HG03558 (cell line): ENCODE measurements around the gene MYO1D.

ENCODE experiments used
- ATAC-seq: cut with Tn5 transposase; IDR thresholded peaks from one replicate; pipeline ENCODE4 v1.9.1; 2021; ENCODE audit warnings: moderate number of reproducible peaks; ENCODE audit not compliant: unreplicated experiment; ENCODE audit errors: extremely low read depth

MYO1D gene

GRCh38 chr17:32861981-32862380 is 14.9 kb downstream of the MYO1D start:
- no peak for ATAC-seq

DNA sequence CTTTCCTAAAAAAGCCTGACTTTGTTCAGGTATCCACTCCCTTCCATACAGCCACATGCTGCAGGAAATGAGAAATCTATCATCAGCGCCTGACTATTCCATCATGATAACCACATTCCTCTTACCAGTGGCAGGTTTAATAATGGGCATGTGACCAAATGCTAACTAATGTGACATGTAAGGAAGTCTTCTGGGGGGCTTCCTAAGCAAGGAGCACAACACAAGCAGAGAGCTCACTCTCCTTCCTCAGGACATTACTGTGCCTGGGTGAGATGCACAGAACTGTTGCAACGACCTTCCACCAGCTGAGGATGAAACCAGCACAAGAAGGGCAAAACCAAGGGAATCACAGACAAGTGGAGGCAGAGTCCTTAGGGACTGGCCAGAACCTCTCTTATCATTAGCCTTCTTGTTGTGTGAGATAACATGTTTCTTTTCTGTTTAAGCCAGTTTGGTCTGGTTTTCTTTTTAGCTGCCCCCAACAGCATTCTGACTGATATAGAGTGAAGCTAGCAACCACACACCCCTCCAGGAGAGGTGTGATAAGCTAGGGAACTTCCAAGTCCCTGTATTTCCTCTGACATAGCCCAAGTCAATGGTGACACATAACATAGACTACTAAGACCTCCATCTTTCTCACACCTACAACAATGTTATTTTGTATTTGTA is 16.9 kb downstream of the MYO1D start:
- ATAC-seq: no peak

DNA sequence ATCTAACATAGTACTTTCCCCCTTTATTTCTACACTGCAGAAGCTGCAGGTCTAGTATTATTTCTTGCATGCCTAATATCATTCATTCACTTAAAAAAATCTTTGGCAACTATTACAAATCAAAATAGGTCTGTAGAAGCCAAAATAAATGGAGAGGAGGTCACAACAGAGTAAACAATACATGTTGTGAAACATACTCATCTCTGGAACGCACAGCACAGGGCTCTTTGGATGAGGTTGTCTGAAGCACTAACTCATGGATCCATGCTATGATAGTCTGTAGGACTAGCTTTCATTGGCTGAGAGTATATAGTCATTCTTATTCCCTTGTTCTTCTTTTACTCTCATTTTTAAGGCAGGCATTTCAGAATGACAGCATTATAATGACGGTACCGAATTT is 21.3 kb downstream of the MYO1D start:
- no peak for ATAC-seq

DNA sequence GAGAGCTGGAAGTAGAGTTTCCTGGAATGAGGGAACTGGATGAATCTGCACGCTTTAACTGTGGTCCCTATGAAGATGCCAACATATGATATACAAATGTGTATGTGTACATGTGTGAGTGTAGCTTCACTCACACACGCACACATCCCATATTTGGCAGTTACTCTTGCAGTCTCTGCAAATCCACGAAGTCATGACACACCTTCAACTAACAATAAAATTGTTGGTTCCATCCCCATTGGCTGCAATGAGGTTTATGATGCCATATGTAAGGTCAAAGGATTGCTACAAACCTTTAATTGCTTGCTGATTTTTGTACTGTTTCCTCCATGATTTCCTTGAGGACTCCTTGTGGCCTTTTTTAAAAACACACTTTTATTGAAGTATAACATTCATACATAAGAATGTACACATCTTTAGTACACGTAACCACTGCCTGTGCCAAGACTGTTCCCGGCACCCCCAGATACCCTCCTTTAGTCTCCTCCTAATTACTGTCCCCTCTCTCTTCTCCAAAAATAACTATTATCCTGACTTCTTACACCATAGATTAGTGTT is 22.0 kb downstream of the MYO1D start:
- no peak for ATAC-seq

DNA sequence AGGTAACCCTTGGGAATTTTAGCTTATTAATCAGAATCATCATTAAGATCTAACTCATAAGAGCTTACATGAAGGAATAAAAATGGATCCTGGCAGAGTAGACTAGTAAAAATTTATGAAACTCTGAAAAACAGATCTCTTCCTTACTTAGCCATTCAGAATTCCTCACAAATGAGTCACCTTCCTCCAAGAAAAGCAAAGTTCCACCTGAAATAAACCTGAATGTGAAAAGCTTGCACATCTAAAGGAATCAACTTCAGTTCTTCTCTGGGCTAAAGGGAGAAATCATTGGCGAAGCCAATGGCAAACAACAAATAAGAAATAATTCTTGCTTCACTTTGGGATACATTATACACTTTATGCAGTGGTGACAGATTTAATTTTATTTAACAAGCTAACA is 22.7 kb downstream of the MYO1D start:
- no peak for ATAC-seq

DNA sequence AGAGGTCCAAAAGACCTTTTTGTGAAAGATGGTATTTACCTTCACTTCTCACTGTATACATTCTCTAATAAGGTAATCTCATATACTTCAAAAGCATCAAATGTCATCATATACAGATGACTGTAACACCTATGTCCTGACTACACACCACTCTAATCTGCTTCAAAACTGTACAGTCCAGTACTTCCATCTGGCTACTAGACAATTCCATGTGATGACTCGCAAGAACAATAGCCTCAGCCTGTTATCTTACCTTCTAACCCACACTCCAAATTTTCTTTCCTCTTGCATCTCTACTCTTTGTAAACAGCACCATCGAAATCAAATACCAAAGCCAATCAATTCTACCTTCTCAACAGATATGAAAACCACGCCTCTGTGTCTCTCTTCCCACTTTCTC is 24.1 kb downstream of the MYO1D start:
- no peak for ATAC-seq

DNA sequence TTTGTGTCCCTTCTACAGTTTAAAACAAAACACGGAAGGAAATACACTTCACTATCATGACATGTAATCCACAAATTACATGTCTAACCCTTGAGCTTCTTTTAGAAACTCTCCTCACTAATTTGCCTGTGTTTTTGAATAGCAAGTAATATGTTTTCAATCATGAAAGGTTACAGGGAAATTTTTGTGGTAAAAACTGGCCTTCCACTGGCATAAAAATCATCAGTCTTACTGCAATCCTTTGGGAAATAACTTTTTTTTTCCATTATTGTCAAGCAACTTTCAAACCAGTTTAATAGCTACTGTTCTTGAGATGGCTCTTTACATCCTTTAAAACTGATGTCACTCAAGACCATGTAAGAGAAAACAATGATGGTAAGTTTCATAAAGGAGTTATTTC is 27.0 kb downstream of the MYO1D start:
- no peak for ATAC-seq

DNA sequence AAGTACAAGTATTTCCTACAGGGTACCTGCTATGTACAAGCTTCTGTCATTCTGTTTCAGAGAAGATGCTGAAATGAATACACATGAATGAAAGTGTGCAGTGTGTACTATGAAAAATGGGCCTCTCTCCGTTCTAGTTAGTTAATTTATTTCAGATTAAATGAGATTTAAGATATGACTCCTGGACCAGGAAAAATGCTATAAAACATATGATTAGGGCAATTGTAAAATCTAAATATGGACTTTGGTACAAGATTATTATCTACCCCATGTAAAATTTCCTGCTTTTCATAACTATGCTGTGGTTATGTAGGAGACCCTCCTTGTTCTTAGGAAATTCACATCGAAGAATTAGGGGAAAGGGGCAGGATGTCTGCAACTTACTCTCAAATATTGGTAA is 28.9 kb downstream of the MYO1D start:
- ATAC-seq: no peak

- ATAC-seq: no peak
These were observed 30.8 kb downstream of the MYO1D start for GRCh38 chr17:32846143-32846542.

GRCh38 chr17:32840241-32840640 is 36.7 kb downstream of the MYO1D start:
- no peak for ATAC-seq

DNA sequence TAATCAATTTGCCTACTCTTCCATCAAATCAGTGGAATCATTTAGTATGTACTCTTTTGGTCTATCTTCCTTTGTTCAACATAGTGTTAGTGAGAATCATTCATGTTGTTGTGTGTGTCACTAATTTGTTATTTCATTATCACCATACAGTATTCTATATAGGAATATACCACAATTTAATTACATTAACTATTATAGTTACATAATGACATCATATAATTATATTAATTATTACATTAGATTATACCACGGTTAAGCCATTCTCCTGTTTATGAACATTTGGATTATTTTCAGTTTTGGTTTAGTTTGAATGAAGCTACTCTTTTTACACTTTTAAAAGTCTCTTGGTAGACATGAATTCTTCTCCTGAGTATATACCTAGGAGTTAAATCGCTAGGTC is 40.4 kb downstream of the MYO1D start:
- no peak for ATAC-seq

DNA sequence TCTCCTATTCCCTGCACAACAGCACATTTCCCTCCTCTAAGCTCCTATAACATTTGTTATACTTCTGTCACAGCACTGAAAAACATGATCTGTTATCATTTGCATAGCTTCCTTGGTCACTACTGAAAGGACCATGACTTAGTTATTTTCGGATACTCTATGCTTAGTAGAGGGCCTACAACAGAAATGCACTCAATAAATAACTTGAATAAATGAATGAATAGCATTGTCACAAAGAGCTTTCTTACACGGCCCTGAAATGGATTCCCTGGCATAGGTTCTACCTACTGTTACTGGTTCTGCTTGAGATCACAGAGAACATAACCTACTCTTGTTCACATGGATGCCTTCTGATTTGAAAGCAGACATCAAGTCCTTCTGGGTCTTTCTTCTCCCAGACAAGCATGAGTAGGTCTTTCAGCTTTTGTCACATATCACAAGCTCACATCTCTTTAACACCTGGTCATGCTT is 41.6 kb downstream of the MYO1D start:
- no peak for ATAC-seq

GRCh38 chr17:32834104-32834503 is 42.8 kb downstream of the MYO1D start:
- ATAC-seq: no peak

- ATAC-seq: no peak
These were observed 43.4 kb downstream of the MYO1D start for GRCh38 chr17:32833526-32833925.

DNA sequence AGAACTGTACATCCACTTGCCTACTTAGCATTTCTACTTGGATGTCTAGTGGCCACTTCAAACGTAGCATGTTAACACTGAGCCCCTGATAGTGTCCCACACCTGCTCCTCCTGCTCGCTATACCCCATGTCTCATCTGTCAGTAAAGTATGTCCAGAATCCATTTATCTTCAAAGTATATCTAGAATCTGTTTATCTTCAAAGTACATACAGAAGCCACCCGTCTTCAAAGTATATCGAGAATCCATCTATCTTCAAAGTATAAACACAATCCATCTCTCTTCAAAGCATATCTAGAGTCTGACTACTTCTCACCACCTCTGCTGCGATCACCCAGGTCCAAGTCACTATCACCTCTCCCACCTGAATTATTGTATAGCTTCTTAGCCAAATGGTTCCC is 43.8 kb downstream of the MYO1D start:
- ATAC-seq: no peak

- no peak for ATAC-seq
These were observed 45.2 kb downstream of the MYO1D start for GRCh38 chr17:32831627-32832243.

DNA sequence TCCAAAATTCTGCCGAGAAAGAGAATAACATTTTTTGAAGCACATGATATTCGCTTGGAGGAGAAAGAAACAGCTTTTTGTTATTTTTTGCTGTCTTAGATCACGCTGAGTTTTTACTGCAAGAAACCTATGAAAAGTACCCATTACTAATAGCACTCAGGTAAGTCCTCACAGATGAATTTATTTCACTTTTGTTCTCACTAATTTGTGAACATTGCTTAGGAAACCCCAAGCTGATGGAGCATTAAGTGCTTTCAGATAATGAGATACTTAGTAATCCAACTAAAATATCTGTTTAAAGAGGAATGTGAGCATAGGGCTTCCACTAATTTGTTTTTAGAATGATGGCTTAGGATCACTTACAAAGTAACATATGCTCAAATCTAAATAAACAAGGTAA is 45.7 kb downstream of the MYO1D start:
- no peak for ATAC-seq

- ATAC-seq: no peak
These were observed 48.1 kb downstream of the MYO1D start for GRCh38 chr17:32828822-32829221.

DNA sequence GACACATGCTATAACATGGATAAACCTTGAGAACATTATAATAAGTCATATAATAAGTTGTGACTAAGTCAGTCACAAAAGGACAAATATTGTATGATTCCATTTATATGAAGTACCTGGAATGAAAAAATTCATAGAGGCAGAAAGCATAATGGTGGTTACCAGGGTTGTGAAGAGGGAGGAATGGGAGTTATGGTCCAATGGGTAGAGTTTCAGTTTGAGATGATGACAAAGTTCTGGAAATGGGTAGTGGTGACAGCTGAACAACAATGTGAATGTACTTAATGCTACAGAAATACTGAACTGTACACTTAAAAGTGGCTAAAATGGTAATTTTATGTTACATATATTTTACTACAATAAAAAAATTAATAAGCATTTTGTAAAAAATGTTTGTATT is 49.7 kb downstream of the MYO1D start:
- ATAC-seq: no peak

GRCh38 chr17:32826076-32826475 is 50.8 kb downstream of the MYO1D start:
- no peak for ATAC-seq

DNA sequence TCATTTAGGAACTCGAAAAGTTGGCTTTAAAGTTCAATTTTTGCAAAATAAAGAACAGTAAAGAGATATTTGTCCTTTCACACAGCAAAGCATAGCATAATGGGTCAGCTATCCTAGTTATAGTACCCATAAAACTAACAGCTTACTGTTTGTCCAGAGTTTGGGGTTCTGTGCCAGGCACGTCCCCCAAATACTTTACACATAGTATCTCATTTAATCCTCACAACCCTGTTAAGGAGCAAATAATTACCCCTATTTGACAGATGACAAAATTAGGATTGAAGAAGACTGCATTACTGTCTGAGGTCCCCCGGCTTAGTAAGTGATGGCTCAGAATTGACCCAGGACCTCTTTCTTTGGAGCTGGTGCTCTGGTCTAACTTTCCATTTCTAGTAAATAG is 52.6 kb downstream of the MYO1D start:
- ATAC-seq: no peak

DNA sequence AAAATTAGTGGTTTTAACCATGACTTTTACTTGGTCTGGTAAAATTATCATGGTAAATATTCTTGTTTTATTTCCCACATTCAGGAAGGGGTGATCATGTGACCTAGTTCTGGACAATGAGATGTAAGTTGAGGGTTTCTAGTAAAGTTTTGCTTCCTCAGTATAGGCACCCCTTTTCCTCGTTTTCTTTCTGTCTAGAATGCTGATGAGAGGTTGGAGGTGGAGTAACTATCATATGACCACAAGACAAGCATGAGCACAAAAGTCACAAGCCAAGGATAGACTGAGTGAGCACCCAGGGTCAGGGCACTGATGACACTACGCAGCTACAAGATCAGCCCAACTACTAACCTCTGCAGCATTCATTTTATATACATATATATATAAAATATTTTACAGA is 53.9 kb downstream of the MYO1D start:
- no peak for ATAC-seq
